GM19467 (cell line): ENCODE measurements around the gene PRODH.
"Not testable (repeated sequence)": the region's sequence is repeated elsewhere in the genome, so short reads cannot be mapped to it uniquely, and the experiment has no call there.

ENCODE experiments used
- ATAC-seq: cut with Tn5 transposase; IDR thresholded peaks from one replicate; pipeline ENCODE4 v1.9.1; 2021; ENCODE audit warnings: mild to moderate bottlenecking, moderate library complexity; ENCODE audit not compliant: unreplicated experiment

The PRODH gene

DNA sequence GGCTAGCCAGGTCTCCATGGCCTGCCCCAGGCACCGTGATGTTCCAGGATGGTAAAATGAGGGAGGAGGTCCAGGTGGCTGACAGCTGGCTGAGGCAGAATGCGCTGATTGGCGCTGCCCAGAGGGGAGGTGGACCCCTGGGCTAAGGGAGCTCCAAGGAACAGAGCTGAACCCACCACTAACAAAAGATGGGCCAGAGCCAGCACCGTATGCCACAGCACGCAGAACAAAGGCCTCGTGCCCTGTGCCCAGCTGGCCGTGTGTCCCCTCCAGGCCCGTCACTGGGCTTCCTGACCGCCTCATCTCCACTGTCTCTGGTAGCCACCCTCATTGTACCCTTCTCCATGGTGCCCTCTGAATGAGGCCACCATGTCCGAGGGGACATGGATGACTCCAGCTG lies 19.6 kb upstream of the PRODH start:
- ATAC-seq: no peak

DNA sequence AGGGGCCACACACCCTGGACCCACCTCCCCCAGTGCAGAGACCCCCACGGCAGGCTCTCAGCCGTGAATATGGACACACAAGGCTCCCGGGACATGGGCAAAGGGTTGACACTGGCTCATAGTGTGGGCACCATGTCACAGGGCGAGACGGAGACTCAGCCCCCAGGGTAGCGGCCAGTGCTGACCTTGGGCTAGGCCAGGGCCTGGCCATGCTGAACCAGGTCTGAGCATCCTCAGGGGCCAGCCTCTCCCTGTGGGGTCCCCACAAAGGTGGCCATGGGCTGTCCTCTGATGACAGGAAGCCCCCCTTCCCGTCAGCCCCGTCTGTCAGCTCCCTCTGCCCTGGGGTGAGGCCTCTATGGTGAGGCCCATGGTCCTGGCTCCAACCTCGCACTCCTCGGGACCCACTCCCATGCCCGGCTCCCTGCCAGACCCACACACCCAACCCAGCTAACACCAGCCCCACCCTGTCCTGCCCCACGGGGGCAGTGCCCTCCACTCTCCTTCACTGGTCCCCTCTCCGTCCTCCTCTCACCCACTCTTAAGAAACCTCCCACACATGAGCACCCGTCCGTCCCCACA lies 19.0 kb upstream of the PRODH start:
- no peak for ATAC-seq

DNA sequence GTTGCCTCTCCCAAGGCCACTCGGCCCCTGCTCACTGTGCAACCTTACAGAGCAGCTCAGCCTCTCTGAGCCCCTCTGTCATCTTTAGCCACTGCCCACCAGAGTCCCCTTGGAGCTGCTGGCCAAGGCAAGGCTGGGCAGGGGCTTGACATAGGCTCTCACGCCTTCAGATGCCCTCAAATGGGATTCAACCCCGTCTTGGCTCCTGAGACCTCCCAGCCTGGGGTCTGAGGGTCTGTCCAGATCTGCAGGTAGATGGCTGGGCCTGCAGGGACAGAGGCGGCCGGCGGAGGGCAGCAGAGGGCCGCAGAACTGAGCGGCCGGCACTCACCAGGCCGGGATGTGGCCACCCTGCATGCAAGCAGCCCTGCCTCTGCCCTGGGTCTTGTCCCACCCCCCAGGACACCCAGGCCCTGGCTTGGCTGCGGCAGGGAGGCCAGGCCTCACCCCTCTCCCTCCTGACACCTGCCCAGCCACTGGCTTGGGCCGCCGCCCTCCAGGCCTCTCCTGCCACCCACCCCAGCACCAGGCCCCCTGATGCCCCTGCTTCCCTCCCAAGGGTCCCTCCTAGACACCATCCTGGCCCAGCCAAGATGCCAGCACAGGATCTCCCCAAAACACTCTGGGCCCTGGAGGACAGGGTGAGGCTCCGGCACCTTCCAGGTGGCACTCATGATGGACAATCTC lies 18.4 kb upstream of the PRODH start:
- not testable (repeated sequence) for ATAC-seq

DNA sequence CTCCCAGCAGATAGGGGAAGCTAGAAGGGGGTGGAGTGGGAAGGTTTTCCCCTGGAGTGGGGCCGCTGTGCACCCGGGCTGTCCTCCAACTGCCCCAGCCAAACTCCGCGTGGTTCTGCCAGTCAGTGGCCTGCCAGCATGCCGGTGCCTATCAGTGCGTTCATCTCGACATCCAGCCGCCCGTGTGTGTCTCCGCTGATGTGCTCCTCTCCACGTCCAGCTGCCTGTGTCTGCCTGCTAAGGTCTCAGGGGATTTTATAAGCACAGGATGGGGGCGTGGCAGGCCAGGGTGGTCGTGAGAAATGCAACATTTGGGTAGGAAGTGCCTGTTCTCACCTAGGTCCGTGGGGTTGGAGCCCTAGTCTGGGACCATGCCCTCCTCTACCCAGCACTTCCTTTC lies 17.0 kb upstream of the PRODH start:
- ATAC-seq: not testable (repeated sequence)

DNA sequence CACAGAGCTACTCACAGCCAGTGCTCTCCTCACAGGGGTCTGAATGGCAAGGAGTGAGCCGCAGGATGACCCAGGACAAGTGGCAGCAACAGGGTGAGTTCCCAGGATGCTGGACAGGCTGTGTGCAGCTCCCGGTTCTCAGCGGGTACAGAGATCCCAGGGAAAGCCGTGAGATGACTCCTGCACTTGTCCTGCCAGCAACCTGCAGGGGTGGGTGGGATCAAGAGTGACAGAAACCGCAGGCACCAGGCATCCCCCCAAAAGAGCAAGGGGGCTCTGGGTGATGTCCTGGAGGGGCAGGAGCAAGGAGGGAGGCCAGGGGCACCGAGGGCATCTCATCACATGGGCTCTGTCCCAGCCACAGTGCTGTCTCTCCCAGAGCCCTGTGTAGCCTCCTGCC lies 15.9 kb upstream of the PRODH start:
- no peak for ATAC-seq

DNA sequence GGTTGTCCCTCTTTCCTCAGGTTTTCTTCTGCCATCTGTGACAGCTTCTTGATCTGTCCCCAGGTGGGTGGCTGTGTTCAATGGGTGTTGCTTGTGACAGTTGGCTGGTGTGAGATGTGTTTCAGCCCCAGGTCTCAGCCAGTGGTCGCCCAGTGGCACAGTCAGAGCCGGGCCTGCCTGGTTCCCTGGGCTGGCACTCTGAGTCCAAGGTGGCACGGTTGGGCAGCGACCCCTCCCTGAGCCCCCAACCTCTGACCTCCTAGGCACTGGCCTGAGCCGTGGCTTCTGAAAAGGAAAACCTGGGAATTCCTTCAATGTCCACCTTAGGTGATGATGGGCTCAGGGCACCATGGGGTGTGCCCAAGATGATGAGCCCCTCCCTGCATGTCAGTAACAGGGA lies 14.0 kb upstream of the PRODH start:
- no peak for ATAC-seq

DNA sequence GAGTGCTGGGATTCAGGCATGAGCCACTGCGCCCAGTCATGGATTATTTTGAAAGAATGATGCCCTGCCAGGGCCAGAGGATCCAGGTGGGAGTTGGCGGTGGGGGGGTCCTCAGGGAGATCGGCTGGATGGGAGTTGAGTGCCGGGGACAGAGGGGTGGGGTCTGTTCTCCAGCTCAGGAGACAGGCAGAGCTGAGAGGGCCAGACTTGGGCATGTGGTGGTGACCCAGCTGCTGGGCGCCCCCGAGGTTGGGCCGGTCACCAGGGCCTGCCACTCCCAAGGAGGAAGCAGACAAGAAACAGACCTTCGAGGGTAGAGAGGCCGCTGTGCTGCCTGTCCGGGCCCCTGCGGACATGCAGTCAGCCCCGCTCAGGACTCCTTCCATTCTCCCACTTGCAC lies 11.8 kb upstream of the PRODH start:
- no peak for ATAC-seq

DNA sequence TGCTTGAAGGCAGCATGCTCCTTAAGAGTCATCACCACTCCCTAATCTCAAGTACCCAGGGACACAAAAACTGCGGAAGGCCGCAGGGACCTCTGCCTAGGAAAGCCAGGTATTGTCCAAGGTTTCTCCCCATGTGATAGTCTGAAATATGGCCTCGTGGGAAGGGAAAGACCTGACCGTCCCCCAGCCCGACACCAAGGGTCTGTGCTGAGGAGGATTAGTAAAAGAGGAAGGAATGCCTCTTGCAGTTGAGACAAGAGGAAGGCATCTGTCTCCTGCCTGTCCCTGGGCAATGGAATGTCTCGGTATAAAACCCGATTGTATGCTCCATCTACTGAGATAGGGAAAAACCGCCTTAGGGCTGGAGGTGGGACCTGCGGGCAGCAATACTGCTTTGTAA lies 11.0 kb upstream of the PRODH start:
- ATAC-seq: not testable (repeated sequence)

DNA sequence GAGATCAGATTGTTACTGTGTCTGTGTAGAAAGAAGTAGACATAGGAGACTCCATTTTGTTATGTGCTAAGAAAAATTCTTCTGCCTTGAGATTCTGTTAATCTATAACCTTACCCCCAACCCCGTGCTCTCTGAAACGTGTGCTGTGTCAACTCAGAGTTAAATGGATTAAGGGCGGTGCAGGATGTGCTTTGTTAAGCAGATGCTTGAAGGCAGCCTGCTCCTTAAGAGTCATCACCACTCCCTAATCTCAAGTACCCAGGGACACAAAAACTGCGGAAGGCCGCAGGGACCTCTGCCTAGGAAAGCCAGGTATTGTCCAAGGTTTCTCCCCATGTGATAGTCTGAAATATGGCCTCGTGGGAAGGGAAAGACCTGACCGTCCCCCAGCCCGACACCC lies 2.6 kb upstream of the PRODH start:
- not testable (repeated sequence) for ATAC-seq

DNA sequence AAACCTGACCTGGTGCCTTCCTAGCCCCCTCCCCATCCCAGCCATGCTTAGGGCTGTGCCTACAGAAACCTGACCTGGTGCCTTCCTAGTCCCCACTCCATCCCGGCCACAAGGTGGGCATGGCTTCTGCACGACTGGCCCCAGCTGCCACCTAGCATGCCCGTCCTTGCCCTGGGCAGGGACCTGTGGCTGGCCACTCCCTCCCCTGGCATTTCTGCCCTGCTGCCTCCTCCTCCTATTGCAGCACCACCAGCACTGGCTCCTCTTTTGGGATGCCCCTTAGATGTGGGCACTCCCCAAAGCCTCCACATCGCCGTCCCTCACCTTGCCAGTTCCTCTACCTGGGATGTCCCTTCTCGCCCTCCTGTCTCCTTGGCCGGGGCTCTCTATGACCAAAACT lies 1.4 kb downstream of the PRODH start:
- ATAC-seq: not testable (repeated sequence)

DNA sequence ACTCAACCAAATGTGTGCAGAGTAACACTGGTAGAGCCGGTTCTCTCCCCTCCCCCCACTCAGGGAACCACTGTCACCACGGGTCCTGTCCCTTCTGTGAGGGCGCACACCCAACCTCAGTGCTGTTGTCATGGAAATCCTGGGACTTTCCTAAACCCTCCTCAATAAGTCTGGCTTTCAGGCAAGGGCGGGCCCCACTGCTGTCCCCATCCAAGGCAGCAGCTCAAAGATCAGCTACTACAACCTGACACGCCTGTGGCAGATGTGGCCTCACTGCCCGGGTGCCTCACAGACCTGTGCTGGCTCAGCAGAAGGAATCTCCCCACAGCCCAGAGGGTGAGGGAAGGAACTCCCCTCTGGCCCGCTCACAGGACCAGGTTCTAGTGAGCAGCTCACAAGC lies 2.2 kb downstream of the PRODH start:
- no peak for ATAC-seq

DNA sequence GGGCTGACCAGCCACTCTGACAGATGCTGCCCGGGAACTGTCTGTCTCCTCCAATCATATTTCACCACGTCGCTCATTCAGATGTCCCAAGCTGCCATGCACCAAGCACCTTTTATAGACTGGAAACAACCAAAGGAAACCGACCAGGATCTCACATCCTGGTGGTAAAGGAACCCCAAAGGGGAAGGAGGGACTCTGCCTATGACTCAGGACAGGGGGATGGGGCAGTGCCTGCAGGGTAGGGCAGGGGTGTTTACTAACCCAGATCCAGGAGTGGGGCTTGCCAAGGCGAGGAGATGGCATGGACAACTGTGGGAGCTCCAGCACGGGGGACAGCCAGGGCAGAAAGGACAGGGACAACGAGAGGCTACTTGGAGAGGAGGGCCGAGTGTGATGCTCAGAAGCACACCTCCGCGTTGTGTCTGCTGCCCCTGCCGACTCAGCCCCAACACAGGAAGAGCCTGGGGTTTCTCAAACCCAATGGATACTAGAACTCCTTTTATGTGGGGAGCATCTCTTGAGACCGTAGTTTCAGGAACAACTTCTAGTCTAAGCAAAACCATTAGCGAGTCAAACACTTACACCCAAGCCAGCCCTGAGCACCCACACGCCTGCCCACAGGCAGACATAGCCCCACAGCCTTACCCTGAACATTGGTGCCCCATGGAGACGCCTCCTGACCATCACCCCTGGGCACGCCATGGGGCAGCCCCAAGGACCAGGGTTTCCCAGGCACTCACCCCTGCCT lies 4.0 kb downstream of the PRODH start:
- no peak for ATAC-seq

DNA sequence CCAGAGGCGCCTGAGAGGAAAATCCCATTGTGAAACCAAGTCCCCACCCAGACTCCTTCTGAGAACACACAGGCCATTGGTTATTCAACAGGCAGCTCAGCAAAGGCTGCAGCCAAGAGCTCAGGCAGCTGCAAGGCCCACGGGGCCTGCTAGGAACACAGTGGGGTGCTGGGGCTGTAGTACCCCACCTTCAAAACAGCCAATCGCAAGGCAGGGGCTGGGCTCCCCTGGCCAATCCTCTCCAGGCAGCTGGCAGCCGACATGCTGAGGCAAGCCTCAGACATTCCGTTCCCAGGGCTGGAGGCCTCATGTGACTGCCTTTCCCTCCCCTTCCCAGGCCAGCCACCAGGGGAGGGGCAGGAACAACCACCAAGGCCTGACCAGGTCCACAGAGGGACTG lies 6.6 kb downstream of the PRODH start:
- ATAC-seq: no peak

DNA sequence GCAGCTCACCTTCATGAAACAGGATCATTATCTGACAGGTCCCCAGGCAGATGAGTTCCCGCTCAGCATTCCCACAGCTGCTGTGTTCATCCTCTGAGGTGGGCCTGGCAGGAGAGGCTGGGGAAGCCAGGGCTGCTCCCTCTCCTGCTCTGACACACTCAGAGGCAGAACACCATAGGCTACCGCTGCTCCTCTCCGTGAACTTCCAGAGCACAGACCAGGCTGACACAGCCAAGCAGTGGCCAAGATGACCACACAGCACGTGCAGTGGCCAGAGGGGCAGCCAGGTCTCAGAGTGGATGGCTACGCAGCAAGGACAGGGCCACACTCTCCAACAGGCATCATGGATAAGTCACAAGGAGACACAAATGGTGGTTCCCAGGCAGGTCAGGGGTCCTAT lies 8.5 kb downstream of the PRODH start:
- no peak for ATAC-seq

DNA sequence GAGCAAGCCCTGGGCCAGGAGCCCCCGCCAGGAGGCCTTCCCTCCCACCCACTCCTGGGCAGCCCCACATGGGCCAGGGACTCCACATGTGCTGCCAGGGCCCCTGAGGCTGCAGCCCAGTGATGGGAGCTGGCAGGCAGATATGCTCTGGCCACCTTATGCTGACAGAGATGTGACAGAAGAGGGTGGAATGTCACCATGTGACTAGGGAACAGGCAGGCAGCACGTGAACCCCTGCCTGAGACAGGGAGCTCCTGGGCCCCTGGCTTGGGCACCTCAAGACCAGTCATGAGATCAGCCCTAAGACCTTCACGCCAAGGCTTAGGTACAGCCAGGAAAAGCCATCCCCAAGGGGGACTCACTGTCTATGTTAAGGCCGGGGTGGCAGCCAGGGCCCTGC lies 9.1 kb downstream of the PRODH start:
- no peak for ATAC-seq

DNA sequence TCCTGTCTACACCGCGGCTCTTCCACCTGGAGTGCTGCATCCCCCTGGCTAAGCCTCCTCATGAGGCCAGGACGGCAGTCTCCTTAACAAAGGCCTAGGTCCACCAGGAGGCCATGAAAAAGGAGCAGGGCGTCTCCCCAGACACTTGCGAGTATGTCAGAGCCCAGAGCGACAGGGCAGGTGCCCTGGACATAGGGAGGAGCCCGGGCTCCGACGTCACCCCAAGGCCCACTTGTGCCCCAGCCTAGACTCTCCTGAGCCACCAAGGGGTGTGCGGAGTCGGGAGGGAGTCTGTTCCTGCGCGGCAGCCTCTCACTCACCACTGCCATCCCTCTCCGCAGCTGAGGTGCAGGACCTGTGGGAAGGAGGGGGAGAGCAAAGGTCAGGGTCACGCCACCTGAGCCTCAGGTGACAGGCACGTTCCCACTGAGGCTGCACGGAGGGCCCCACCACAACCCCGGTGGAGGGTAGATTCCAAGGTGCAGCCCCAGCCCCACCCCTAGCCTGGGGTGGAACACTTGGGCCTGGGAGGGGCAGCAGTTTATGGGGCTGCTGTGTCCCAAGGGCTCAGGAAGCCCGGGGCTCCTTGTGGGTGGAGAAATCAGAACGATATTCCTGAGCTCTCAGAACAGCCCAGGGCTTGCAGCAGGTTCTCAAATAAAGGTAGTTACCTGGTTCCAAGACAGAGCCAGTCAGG lies 10.6 kb downstream of the PRODH start:
- no peak for ATAC-seq

DNA sequence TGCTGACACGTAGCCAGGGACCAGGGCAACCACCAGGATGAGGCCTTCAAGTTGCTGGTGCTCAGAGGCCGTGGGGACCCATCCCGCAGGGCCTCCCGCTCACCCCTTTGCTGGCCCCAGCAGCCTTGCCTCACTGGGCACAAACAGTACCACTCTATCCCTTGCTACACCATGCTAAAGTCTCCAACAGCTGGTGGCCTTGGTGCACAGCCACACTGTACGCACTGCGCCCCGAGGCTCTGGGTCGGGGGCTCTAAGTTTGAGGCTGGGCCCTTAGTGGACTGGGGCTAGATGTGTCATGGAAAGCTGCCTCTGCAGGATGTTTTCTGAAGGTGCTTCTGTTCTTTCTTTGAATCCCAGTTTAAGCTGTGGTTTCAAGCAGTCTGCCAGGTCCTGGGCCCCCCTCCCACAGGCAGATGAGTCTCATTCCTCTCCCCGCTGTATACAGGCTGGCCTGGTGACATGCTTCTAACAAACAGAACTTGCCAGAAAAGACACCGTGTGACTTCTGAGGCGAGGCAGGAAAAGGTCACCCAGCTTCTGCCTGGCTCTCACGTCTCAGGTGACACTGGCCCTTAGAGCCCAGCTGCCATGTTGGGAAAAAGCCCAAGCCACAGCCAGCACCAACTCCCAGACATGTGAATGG lies 15.7 kb downstream of the PRODH start:
- ATAC-seq: not testable (repeated sequence)

DNA sequence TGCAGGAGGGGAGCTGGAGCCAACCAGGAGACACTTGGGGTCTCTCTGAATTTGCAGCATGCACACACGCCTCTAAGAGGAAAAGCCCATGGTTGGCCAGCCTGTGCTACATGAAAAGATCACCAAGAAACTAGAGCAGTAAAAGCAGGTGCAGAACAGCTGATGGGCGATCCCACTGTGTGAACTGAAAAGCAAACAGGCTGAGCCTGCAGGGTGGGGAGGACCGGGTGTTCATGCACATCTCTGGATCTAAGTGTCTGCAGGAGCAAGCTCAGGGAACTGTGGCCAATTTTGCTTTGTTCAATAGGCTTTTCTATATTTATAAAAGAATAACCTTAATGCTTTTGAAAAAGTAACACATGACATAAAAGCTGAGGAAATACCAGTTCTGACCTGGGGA lies 18.3 kb downstream of the PRODH start:
- ATAC-seq: not testable (repeated sequence)

DNA sequence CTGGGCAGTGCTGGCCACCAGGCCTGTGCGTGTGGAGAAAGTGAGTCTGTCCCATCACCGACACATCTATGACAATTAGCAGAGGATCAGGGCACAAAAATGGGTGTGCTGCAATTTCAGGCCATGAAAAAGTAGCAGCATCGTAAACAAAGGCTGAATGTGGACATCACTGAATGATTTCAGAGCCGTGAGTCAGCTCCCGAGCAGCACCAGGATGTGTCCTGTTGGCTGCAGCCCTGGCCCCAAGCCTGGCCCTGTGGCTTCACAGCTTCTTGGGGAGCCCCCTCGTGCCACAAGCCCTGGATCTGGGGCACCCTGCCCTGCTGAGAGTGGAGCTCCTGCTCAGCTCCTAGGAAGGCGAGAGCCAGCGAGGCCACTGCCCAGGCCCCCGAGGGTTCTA lies 20.5 kb downstream of the PRODH start:
- ATAC-seq: not testable (repeated sequence)

DNA sequence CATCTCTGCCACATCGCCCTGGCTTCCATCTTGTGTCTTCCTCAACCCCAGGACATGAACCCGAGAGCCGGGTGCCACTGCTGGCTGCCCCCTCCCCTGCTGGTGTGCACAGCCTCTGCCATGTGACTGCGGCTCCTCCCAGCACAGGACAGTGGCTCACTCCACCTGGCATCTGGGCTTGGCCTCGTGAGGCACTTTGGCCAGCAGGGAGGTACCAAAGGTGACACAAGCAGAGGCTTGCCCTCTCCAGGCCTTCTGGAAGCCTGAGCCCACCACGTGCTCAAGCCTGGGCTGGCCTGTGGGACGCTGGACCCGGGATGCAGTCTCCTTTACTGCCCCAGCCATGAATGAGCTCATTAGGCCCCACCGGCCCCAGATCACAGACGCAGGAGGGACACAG lies 21.5 kb downstream of the PRODH start:
- not testable (repeated sequence) for ATAC-seq

DNA sequence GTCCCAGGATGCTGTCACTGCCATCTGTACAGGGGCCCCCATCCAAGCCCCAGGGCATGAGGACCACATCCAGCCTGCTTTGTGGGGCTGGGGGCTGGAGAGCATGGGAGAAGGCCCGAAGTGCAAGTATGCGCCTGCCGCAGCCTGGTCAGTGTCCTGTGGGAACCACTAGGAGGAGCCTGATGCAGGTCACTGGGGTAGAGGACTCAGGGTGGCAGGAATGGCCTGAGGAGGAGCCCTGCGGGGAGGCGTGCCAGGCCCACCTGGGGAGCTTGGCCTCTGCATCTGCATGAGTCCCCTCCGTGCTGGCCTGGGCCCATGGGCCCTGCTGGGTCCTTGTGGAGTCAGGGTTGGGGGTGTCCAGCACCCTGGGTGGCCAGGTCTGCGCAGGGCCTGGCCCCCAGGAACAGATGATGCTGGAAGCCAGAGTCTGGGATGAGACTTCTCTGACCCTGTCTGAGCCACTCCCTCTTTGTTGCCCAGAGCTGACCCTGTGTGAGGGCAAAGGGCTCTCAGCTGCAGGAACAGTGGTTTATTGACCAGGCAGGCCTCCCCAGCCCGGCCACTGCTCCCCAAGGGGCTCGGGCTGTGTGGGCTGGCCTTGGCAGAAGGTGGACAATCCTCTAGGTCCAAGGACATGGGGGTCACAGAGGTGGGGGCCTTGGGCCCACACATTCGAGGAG lies 23.7 kb downstream of the PRODH start:
- ATAC-seq: not testable (repeated sequence)
